Measurements from ENCODE around the gene NRCAM.

Gene NRCAM

DNA sequence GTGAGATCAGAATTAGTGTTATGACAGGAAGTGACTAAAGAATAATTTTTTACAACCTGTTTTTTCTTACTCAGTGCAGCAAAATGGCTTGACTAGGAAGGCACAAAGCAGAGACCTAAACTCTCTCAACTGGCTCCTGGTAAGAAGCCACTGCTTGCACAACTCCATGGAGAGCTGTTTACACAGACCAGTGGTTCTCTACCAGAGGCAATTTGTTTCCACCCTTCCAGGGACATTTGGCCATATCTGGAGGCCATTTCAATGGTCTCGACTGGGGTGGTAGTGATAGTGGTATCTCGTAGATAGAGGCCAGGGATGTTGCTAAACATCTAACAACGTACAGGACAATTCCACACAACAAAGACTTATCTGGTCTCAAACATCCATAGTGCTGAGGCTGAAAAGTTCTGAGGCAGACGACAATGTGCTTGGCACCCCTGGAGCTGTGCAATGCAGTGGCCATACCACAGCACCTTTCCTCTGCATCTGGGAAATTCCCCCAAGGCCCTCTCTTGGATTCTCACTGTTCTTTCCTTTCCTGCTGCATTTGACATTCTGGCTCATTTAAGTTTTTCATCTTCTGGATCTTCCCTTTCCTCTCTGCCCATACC lies 220.7 kb downstream of the NRCAM start:
- H3K9me3 ChIP-seq (ENCODE audit: control insufficient read depth in 1 of 2, low read length in 2 of 2), result no peaks in the 10 kb centered on the region
- no peak overlapping the region for H3K27ac ChIP-seq (ENCODE audit: low read length)
- no peaks in the 10 kb centered on the region for H3K27me3 ChIP-seq (ENCODE audit: low read depth, low read length)

DNA sequence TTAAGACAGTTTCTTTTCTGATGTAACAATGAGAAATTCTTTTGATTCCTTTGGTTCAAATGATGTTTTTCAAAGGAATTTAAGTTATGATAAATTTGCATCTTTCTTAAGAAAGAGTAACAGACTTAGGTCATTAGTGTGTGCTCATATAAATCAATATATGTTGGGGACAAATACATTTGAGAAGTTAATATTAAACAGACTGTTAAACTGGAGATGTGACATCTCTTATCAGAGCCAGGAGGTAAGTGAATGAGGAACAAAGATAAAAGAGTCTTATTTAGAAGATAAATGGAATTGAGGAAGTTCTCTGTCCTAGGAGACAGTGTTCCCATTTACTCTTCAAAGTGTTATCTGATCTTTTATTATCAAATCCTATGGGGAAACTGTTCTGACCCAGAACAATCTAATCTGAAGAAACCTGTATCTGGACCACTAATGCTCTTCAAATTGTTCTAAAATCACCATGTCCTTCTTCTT lies 221.2 kb downstream of the NRCAM start:
- Histone ChIP-seq H3K27ac (ENCODE audit: low read length) (no peak overlapping the region), H3K27me3 (ENCODE audit: low read depth, low read length) (no peaks in the 10 kb centered on the region), H3K4me1 (ENCODE audit: control insufficient read depth in 1 of 2, insufficient read depth in 2 of 2, low read length in 2 of 2) (no peaks in the 10 kb centered on the region), H3K36me3 (ENCODE audit: control insufficient read depth in 1 of 2, insufficient read depth in 2 of 2, low read length in 2 of 2) (no peaks in the 10 kb centered on the region), H3K9me3 (ENCODE audit: control insufficient read depth in 1 of 2, low read length in 2 of 2) (no peaks in the 10 kb centered on the region), H3K4me3 (ENCODE audit: low read depth in 1 of 2, low read length in 2 of 2) (no peak overlapping the region)

More for the DNA sequence above, 220.7 kb downstream of the NRCAM start:
- Histone ChIP-seq H3K4me3 (ENCODE audit: low read depth in 1 of 2, low read length in 2 of 2) (no peak overlapping the region), H3K4me1 (ENCODE audit: control insufficient read depth in 1 of 2, insufficient read depth in 2 of 2, low read length in 2 of 2) (no peaks in the 10 kb centered on the region), H3K36me3 (ENCODE audit: control insufficient read depth in 1 of 2, insufficient read depth in 2 of 2, low read length in 2 of 2) (no peaks in the 10 kb centered on the region)

DNA sequence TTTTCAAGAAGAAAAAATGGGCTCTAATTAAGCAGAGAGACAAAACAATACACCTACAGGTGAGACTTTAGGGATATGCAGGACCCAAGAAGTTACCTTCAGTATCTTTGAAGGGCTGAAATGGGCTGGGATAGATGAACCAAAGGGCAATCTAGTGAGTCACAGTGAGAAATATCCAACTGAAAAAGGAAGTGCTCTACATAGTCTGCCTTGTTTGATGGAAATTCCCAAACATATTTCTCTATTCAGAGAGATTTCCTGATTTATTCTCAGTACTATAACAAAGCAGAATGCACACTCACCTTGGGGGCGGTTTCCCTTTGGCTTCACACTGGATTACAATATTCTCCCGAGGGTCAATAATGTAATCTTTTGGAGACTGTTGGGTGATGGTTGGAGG lies 222.0 kb downstream of the NRCAM start:
- no peaks in the 10 kb centered on the region for H3K27me3 ChIP-seq (ENCODE audit: low read depth, low read length)
- no peaks in the 10 kb centered on the region for H3K4me1 ChIP-seq (ENCODE audit: control insufficient read depth in 1 of 2, insufficient read depth in 2 of 2, low read length in 2 of 2)
- no peaks in the 10 kb centered on the region for H3K36me3 ChIP-seq (ENCODE audit: control insufficient read depth in 1 of 2, insufficient read depth in 2 of 2, low read length in 2 of 2)
- no peak overlapping the region for H3K4me3 ChIP-seq (ENCODE audit: low read depth in 1 of 2, low read length in 2 of 2)
- no peak overlapping the region for H3K27ac ChIP-seq (ENCODE audit: low read length)
- H3K9me3 ChIP-seq (ENCODE audit: control insufficient read depth in 1 of 2, low read length in 2 of 2), result no peaks in the 10 kb centered on the region

DNA sequence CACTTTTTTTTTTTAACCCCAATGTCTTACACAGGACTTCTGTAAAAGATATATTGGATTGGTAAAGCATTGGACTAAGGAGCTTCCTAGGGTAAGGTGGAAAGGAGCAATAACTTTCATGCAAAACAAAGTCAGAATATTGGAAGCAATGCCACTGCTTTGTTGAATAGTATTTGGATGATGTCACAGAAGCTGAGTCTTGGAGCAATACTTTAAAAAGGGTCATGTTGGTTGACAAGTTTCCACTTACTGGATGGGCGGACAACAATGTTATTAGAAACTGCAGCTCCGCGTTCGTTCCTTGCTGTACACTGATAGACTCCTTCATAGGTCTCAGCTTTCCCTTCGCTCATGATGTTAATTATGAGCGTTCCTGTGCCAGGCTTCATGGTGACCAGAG lies 224.2 kb downstream of the NRCAM start:
- Histone ChIP-seq H3K27ac (ENCODE audit: low read length) (no peak overlapping the region), H3K4me1 (ENCODE audit: control insufficient read depth in 1 of 2, insufficient read depth in 2 of 2, low read length in 2 of 2) (no peaks in the 10 kb centered on the region), H3K36me3 (ENCODE audit: control insufficient read depth in 1 of 2, insufficient read depth in 2 of 2, low read length in 2 of 2) (no peaks in the 10 kb centered on the region), H3K4me3 (ENCODE audit: low read depth in 1 of 2, low read length in 2 of 2) (no peak overlapping the region), H3K27me3 (ENCODE audit: low read depth, low read length) (no peaks in the 10 kb centered on the region), H3K9me3 (ENCODE audit: control insufficient read depth in 1 of 2, low read length in 2 of 2) (no peaks in the 10 kb centered on the region)

DNA sequence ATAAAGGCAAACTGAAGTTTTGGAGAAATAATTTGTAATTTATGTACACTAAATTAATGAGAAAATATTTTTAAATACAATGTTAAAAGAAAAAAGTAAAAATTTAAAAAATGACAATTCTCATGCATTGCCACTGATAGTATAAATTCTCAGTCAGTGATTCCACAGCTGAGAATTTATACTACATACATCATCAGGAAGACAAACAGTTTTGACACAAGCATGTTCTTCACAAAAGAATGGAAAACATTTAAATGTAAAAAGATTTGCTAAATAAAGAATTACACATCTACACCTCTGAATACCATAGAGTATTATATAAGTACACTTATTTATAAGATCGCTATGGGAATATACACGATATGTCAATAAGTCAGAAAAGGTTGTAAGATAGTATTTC lies 225.0 kb downstream of the NRCAM start:
- no peak overlapping the region for H3K4me3 ChIP-seq (ENCODE audit: low read depth in 1 of 2, low read length in 2 of 2)

DNA sequence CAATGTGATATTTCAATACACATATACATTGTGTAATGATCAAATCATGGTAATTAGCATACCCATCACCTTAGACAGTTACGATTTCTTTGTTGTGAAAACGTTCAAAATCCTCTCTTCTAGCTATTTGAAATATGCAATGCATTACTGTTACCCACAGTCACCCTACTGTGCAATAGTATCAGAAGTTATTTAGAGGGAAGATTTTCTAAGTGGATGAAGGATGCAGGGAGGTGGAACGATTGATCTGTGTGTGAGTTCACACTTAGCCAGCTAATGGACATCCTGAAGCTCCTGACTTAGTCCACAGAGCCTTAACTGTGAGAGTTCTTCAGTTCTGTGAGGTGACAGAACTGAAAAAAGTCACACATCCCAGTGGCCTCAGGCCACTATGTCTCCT lies 228.9 kb downstream of the NRCAM start:
- H3K4me1 ChIP-seq (ENCODE audit: control insufficient read depth in 1 of 2, insufficient read depth in 2 of 2, low read length in 2 of 2), result no peaks in the 10 kb centered on the region
- H3K4me3 ChIP-seq (ENCODE audit: low read depth in 1 of 2, low read length in 2 of 2), result no peak overlapping the region
- no peak overlapping the region for H3K27ac ChIP-seq (ENCODE audit: low read length)
- H3K9me3 ChIP-seq (ENCODE audit: control insufficient read depth in 1 of 2, low read length in 2 of 2), result no peaks in the 10 kb centered on the region
- H3K36me3 ChIP-seq (ENCODE audit: control insufficient read depth in 1 of 2, insufficient read depth in 2 of 2, low read length in 2 of 2), result no peaks in the 10 kb centered on the region
- no peaks in the 10 kb centered on the region for H3K27me3 ChIP-seq (ENCODE audit: low read depth, low read length)

More for the DNA sequence above, 225.0 kb downstream of the NRCAM start:
- no peaks in the 10 kb centered on the region for H3K4me1 ChIP-seq (ENCODE audit: control insufficient read depth in 1 of 2, insufficient read depth in 2 of 2, low read length in 2 of 2)
- no peaks in the 10 kb centered on the region for H3K27me3 ChIP-seq (ENCODE audit: low read depth, low read length)
- no peaks in the 10 kb centered on the region for H3K36me3 ChIP-seq (ENCODE audit: control insufficient read depth in 1 of 2, insufficient read depth in 2 of 2, low read length in 2 of 2)
- no peaks in the 10 kb centered on the region for H3K9me3 ChIP-seq (ENCODE audit: control insufficient read depth in 1 of 2, low read length in 2 of 2)
- no peak overlapping the region for H3K27ac ChIP-seq (ENCODE audit: low read length)

DNA sequence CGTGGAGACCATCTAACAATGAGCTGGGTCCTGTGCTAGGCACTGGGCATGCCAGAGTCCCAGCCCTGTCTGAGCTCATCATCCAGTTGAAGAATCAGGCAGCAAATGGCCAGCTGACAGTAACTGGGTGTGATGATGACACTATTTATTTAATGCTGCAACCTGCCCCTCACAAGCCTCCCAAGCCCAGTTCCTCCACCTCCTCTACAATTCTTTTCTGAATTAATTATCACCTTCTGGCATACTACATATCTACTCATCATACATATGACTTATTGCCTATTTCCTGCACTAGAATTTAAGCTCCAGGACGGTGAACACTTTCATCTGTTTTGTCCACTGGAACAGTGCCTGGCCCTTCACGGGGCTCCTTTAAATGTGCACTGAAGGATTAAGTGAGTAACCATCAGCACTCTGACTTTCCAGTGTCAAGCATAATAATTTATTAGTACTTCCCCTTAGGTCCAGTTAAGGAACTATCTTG lies 229.4 kb downstream of the NRCAM start:
- Histone ChIP-seq H3K4me1 (ENCODE audit: control insufficient read depth in 1 of 2, insufficient read depth in 2 of 2, low read length in 2 of 2) (no peaks in the 10 kb centered on the region), H3K36me3 (ENCODE audit: control insufficient read depth in 1 of 2, insufficient read depth in 2 of 2, low read length in 2 of 2) (no peaks in the 10 kb centered on the region), H3K4me3 (ENCODE audit: low read depth in 1 of 2, low read length in 2 of 2) (no peak overlapping the region), H3K27me3 (ENCODE audit: low read depth, low read length) (no peaks in the 10 kb centered on the region), H3K27ac (ENCODE audit: low read length) (no peak overlapping the region), H3K9me3 (ENCODE audit: control insufficient read depth in 1 of 2, low read length in 2 of 2) (no peaks in the 10 kb centered on the region)

DNA sequence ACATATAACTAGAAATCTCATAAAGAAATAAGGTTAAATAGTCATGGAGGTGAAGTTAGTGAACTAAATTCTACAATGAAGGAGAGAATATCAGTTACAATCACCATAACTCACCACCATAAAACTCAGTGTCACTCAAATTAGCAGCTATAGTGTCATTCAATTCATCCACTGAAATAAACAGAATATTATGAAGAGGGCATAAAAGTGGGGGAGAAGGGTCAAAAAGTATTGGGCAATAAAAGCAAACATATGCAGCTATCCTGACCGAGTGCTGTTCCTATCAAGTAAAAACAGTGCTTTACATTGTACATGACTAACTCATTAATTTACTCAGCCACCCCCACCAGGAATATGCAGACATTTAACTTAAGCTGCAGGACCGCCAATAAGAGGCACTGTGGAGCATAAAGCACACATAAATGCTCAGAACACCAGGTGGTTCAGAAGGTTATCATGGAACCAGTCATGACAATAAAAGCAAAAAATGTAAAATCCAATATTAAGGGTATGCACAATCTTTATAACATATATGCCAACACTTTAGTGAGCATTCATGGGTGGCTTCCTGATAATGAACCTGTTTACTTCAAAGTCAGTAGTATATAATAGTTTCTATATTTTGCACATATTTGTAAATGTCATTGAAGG lies 230.6 kb downstream of the NRCAM start:
- Histone ChIP-seq H3K4me1 (ENCODE audit: control insufficient read depth in 1 of 2, insufficient read depth in 2 of 2, low read length in 2 of 2) (no peaks in the 10 kb centered on the region), H3K9me3 (ENCODE audit: control insufficient read depth in 1 of 2, low read length in 2 of 2) (no peaks in the 10 kb centered on the region), H3K4me3 (ENCODE audit: low read depth in 1 of 2, low read length in 2 of 2) (no peak overlapping the region), H3K27me3 (ENCODE audit: low read depth, low read length) (no peaks in the 10 kb centered on the region), H3K36me3 (ENCODE audit: control insufficient read depth in 1 of 2, insufficient read depth in 2 of 2, low read length in 2 of 2) (no peaks in the 10 kb centered on the region), H3K27ac (ENCODE audit: low read length) (no peak overlapping the region)

DNA sequence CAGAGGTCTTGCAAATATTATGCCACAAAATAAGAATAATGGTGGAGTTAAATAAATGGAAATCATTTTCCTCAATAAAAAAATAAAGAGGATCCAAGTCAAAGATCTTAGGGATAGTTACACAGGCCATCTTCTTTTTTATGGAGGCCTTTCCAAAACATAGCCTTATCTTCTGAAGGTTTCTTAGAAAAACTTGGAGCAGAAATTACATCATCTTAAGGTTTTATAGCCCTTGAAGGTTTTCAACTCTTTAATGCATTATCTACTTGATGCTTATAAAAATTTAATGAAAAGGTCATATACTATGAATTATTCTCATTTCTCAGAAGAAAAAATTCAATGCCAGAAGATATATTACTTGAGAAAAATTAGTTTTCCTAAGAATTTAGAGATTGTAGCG lies 231.8 kb downstream of the NRCAM start:
- Histone ChIP-seq H3K36me3 (ENCODE audit: control insufficient read depth in 1 of 2, insufficient read depth in 2 of 2, low read length in 2 of 2) (no peaks in the 10 kb centered on the region), H3K4me1 (ENCODE audit: control insufficient read depth in 1 of 2, insufficient read depth in 2 of 2, low read length in 2 of 2) (no peaks in the 10 kb centered on the region), H3K9me3 (ENCODE audit: control insufficient read depth in 1 of 2, low read length in 2 of 2) (no peaks in the 10 kb centered on the region), H3K27ac (ENCODE audit: low read length) (no peak overlapping the region), H3K4me3 (ENCODE audit: low read depth in 1 of 2, low read length in 2 of 2) (no peak overlapping the region), H3K27me3 (ENCODE audit: low read depth, low read length) (no peaks in the 10 kb centered on the region)

DNA sequence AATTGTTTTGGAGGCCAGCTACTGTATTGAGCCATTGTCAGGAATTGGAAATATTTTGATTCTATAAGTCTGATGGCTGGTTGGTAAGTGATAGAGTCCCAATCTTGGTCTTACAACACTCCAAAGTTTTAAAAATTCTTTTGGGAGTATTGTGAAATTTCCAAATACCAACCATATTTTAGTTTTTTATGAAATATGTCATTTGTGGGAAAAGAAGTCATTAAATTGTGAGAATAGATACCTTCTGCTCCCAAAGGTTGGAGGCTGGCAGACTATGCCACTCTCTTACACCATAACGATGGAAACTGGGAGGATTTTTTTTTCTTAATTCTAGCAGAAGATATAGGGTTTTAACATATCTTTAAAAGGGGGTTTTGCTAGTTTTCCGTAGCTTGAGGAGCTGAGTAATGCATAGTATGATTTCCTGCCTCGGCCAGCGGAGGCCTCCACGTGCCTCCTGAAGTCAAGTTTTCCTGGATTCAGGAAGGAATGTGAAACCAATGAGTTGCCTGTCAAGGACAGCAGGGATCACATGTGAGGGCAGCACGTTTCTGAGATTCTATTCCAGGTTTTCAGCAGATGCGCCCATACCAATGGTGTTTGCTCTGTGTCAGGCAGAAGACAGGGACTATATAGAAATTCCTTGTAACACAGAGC lies 233.9 kb downstream of the NRCAM start:
- H3K4me3 ChIP-seq (ENCODE audit: low read depth in 1 of 2, low read length in 2 of 2), result no peak overlapping the region
- H3K27me3 ChIP-seq (ENCODE audit: low read depth, low read length), result no peaks in the 10 kb centered on the region
- H3K9me3 ChIP-seq (ENCODE audit: control insufficient read depth in 1 of 2, low read length in 2 of 2), result no peaks in the 10 kb centered on the region
- H3K36me3 ChIP-seq (ENCODE audit: control insufficient read depth in 1 of 2, insufficient read depth in 2 of 2, low read length in 2 of 2), result no peaks in the 10 kb centered on the region
- no peak overlapping the region for H3K27ac ChIP-seq (ENCODE audit: low read length)
- H3K4me1 ChIP-seq (ENCODE audit: control insufficient read depth in 1 of 2, insufficient read depth in 2 of 2, low read length in 2 of 2), result no peaks in the 10 kb centered on the region

DNA sequence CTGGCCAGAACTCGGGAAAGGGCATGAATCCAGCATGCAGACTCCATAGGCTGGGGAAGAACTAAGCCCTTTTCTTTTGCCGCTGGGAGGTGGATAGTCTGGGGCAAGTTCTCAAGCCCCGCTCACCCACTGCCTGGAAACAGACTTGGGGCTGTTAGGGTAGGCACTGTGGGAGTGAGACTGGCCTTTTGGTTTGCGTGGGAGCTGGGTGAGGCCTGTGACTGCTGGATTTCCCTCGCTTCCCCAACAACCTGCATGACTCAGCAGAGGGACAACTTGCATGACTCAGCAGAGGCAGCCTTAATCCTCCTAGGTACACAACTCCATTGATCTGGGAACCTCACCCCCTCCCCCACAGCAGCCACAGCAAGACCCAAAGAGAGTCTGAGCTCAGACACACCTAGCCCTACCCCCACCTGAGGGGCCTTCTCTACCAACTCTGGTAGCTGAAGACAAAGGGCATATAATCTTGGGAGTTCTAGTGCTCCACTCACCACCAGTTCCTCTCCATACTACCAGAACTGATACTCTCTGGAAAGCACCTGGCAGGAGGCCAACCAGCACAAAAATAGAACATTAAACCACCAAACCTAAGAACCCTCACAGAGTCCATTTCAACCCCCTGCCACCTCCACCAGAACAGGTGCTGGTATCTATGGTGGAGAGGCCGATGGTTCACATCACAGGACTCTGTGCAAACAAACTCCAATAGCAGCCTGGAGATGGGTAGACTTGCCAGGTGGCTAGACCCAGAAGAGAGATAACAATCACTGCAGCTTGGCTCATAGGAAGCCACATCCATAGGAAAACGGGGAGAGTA lies 244.6 kb downstream of the NRCAM start:
- H3K27me3 ChIP-seq (ENCODE audit: low read depth, low read length), result no peaks in the 10 kb centered on the region
- H3K4me1 ChIP-seq (ENCODE audit: control insufficient read depth in 1 of 2, insufficient read depth in 2 of 2, low read length in 2 of 2), result no peaks in the 10 kb centered on the region
- H3K27ac ChIP-seq (ENCODE audit: low read length), result no peak overlapping the region
- no peaks in the 10 kb centered on the region for H3K9me3 ChIP-seq (ENCODE audit: control insufficient read depth in 1 of 2, low read length in 2 of 2)
- no peak overlapping the region for H3K4me3 ChIP-seq (ENCODE audit: low read depth in 1 of 2, low read length in 2 of 2)
- H3K36me3 ChIP-seq (ENCODE audit: control insufficient read depth in 1 of 2, insufficient read depth in 2 of 2, low read length in 2 of 2), result no peaks in the 10 kb centered on the region
